HepG2 (cell line): Measurements from ENCODE around the gene ZNF575. TPM values are rescaled to one million over a fixed set of nuclear protein-coding genes. Genes with fewer than 3 reads are reported as not detected.

Source experiments
- ASH2L ChIP-seq: fragments of 300-600, 200-600 bp; sonication (generic); IDR thresholded peaks from 2 replicates; pipeline ENCODE4 v1.7.0; 2017; ENCODE audit warnings: low read depth, mild to moderate bottlenecking, moderate library complexity, mixed read lengths, low read length; ENCODE audit not compliant: insufficient read length
- ELF4 ChIP-seq: sonication (generic); formaldehyde crosslinking; IDR thresholded peaks from 2 replicates; pipeline ENCODE4 v1.5.0; 2020; ENCODE audit warnings: missing genetic modification reagents, mild to moderate bottlenecking, moderate library complexity, borderline replicate concordance
- ETV6 ChIP-seq: sonication (generic); formaldehyde crosslinking; conservative IDR thresholded peaks from 2 replicates; pipeline ENCODE4 v1.4.0; 2020; ENCODE audit warnings: missing genetic modification reagents
- FOXC1 ChIP-seq: sonication (generic); formaldehyde crosslinking; IDR thresholded peaks from 2 replicates; pipeline ENCODE4 v1.8.0; 2022; ENCODE audit warnings: mild to moderate bottlenecking, missing genetic modification reagents, borderline replicate concordance
- HOXA3 ChIP-seq: sonication (generic); formaldehyde crosslinking; IDR thresholded peaks from 2 replicates; pipeline ENCODE4 v1.5.0; 2020; ENCODE audit warnings: missing genetic modification reagents
- IKZF5 ChIP-seq: IDR thresholded peaks from 2 replicates; pipeline ENCODE4 v1.6.1; 2018; ENCODE audit warnings: missing genetic modification reagents, mild to moderate bottlenecking, missing compliant biosample characterization
- NONO ChIP-seq, 2 experiments: fragments of 450-650 bp in 1 of 2; sonication (generic) in 1 of 2; formaldehyde crosslinking in 1 of 2; IDR thresholded peaks in 1 of 2; conservative IDR thresholded peaks in 1 of 2; 2 replicates each; pipeline versions ENCODE4 v1.6.1 to v1.8.0; 2017 to 2022; ENCODE audit warnings: mild to moderate bottlenecking in 1 of 2, missing genetic modification reagents in 1 of 2, moderate library complexity in 1 of 2
- PHF8 ChIP-seq: sonication (generic); formaldehyde crosslinking; IDR thresholded peaks from 2 replicates; pipeline ENCODE4 v1.5.0; 2020; ENCODE audit warnings: missing genetic modification reagents
- POGZ ChIP-seq: sonication (generic); formaldehyde crosslinking; IDR thresholded peaks from 2 replicates; pipeline ENCODE4 v1.4.0; 2020; ENCODE audit warnings: mild to moderate bottlenecking, missing genetic modification reagents
- POLR2A ChIP-seq, 2 experiments: IDR thresholded peaks; 2 replicates each; pipeline ENCODE4 v1.6.1; 2011; ENCODE audit warnings: low read depth in 2 of 2, low read length in 2 of 2, mild to moderate bottlenecking in 1 of 2, moderate library complexity in 1 of 2; ENCODE audit not compliant: insufficient read depth in 1 of 2
- REL ChIP-seq: sonication (generic); formaldehyde crosslinking; conservative IDR thresholded peaks from 2 replicates; pipeline ENCODE4 v1.8.0; 2022; ENCODE audit warnings: mild to moderate bottlenecking, missing genetic modification reagents, moderate library complexity
- SAP130 ChIP-seq: IDR thresholded peaks from 2 replicates; pipeline ENCODE4 v1.6.1; 2016; ENCODE audit warnings: low read depth
- SCMH1 ChIP-seq: sonication (generic); formaldehyde crosslinking; IDR thresholded peaks from 2 replicates; pipeline ENCODE4 v1.9.0; 2021; ENCODE audit warnings: missing genetic modification reagents, mild to moderate bottlenecking, borderline replicate concordance
- SNAPC5 ChIP-seq: sonication (generic); formaldehyde crosslinking; IDR thresholded peaks from 2 replicates; pipeline ENCODE4 v1.8.1; 2023; ENCODE audit warnings: mild to moderate bottlenecking, missing genetic modification reagents, borderline replicate concordance
- TARDBP ChIP-seq: sonication (generic); formaldehyde crosslinking; IDR thresholded peaks from 2 replicates; pipeline ENCODE4 v1.8.0; 2022; ENCODE audit warnings: mild to moderate bottlenecking, missing genetic modification reagents
- ZKSCAN8 ChIP-seq: IDR thresholded peaks from 2 replicates; pipeline ENCODE4 v1.6.1; 2016; ENCODE audit warnings: borderline replicate concordance, missing genetic modification reagents, missing compliant biosample characterization
- ZNF10 ChIP-seq: sonication (generic); formaldehyde crosslinking; IDR thresholded peaks from 2 replicates; pipeline ENCODE4 v1.4.0; 2020; ENCODE audit warnings: mild to moderate bottlenecking, low read depth, missing genetic modification reagents, borderline replicate concordance
- ZNF160 ChIP-seq: sonication (generic); formaldehyde crosslinking; IDR thresholded peaks from 2 replicates; pipeline ENCODE4 v1.8.0; 2022; ENCODE audit warnings: mild to moderate bottlenecking, inconsistent platforms, missing genetic modification reagents
- ZNF354B ChIP-seq: sonication (generic); formaldehyde crosslinking; IDR thresholded peaks from 2 replicates; pipeline ENCODE4 v1.8.0; 2022; ENCODE audit warnings: mild to moderate bottlenecking, missing genetic modification reagents
- ZNF430 ChIP-seq: sonication (generic); formaldehyde crosslinking; IDR thresholded peaks from 2 replicates; pipeline ENCODE4 v1.9.0; 2021; ENCODE audit warnings: mild to moderate bottlenecking, missing genetic modification reagents
- ZNF563 ChIP-seq: sonication (generic); formaldehyde crosslinking; IDR thresholded peaks from 2 replicates; pipeline ENCODE4 v1.8.0; 2022; ENCODE audit warnings: mild to moderate bottlenecking, moderate library complexity, missing genetic modification reagents
- ZZZ3 ChIP-seq: sonication (generic); formaldehyde crosslinking; IDR thresholded peaks from 2 replicates; pipeline ENCODE4 v1.4.0; 2020; ENCODE audit warnings: missing genetic modification reagents, mild to moderate bottlenecking, borderline replicate concordance
- polyA plus RNA-seq, 8 experiments: library from polyadenylated mRNA; depleted of rRNA in 3 of 8; stranded (reverse) in 7 of 8; unstranded in 1 of 8; fragments of >200 nt; fragmentation: Illumina TruSeq in 4 of 8; extraction: Trizol in 4 of 8; gene quantifications; 2 replicates each; pipeline versions ENCODE4 v1.2.1 to v1.2.3, GENCODE V29; 2011 to 2016; ENCODE audit warnings: low read depth in 4 of 8, missing spikeins in 1 of 8, mixed read lengths in 1 of 8; ENCODE audit not compliant: insufficient read depth in 1 of 8
- total RNA-seq, 5 experiments: library from RNA; depleted of rRNA; stranded (reverse); fragments of >200 nt; fragmentation: Illumina TruSeq; extraction: Trizol; gene quantifications; 2 replicates each; pipeline ENCODE4 v1.2.3, GENCODE V29; 2016; ENCODE audit warnings: low read depth in 1 of 5
- TF ChIP-seq, protein P1 (sequence below): sonication (generic); formaldehyde crosslinking; IDR thresholded peaks from 2 replicates; pipeline ENCODE4 v1.5.0; 2020; ENCODE audit warnings: missing genetic modification reagents
- TF ChIP-seq, protein P2 (sequence below): sonication (generic); formaldehyde crosslinking; IDR thresholded peaks from 2 replicates; pipeline ENCODE4 v1.5.0; 2020; ENCODE audit warnings: missing genetic modification reagents

Gene ZNF575
- total and polyA plus RNA-seq, 2 of the 13 experiments (the other 11 are each of a cell fraction or from before 2014, with no cell fraction given) = 0.17 to 0.27 TPM

DNA sequence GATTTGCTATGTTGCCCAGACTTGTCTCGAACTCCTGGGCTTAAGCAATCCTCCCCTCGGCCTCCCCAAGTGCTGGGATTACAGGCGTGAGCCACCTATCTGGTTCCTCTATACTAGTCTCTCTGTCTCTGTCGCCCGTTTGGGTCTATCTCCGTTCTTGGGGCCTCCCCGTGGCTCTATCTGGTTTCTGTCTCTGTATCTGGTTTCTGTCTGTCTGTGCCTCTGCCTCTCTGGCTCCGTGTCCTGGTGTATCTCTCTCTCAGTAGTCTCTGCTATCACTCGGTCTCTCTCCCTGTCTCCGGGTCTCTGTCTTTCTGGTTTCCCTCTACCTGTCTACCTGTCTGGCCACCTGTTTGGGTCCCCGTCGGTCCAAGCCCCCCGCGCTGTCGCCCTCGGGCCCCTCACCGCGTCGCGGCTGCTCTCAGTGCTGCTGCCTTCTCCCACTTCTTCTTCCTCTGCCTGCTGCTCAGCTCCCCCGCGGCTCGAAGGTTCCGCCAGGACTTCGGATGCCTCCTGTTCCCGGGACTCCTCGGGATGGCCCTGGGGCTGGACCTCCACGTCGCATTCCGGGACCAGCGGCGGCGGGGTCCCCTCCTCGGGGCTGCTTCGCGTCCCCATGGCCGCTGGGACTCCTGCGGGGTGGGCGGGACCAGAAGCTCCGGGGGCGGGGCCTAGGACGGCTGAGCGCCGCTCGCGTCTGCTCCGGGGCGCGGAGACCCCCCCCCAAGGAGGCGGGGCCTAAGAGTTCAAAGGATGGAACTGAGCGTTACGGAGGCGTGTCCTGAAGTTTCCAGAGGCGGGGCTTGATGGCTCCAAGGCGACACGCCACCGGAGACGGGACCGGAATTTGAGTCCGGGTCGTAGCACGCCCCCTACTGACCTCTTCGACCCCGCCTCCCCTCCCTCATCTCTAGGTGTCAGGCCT is 29.2 kb upstream of the ZNF575 start (continued):
- TF ChIP-seq ZZZ3 = 0 out of 2 replicates have a peak, but pooled peaks have one; percentile 20
- TF ChIP-seq REL (CRISPR knock-in tag) = no peak
- TF ChIP-seq ZKSCAN8 (CRISPR knock-in tag) = no peak
- TF ChIP-seq NONO (IDR thresholded peaks at IDR 0.05) = no peak
- TF ChIP-seq NONO (CRISPR knock-in tag; conservative IDR thresholded peaks at IDR 0.05) = no peak
- peak; percentile 46 to 73; a peak in 3 of 4 replicates for TF ChIP-seq POLR2A (IDR thresholded peaks at IDR 0.05; ENCODE audit: insufficient read depth in 1 of 2, low read depth in 2 of 2, low read length in 2 of 2)
- TF ChIP-seq HOXA3 (CRISPR knock-in tag) = no peak
- no peak for TF ChIP-seq SNAPC5
- TF ChIP-seq ETV6 (CRISPR knock-in tag) = peak; percentile 71; the same call in 1 of the 2 replicates
- peak; percentile 32 for TF ChIP-seq IKZF5 (CRISPR knock-in tag)
- no peak for TF ChIP-seq ASH2L
- no peak for TF ChIP-seq ZNF10
- TF ChIP-seq PHF8 (CRISPR knock-in tag) = peak; percentile 74
- no peak; the same call in 1 of the 2 replicates for TF ChIP-seq POGZ (CRISPR knock-in tag)
- TF ChIP-seq, protein P1, sequence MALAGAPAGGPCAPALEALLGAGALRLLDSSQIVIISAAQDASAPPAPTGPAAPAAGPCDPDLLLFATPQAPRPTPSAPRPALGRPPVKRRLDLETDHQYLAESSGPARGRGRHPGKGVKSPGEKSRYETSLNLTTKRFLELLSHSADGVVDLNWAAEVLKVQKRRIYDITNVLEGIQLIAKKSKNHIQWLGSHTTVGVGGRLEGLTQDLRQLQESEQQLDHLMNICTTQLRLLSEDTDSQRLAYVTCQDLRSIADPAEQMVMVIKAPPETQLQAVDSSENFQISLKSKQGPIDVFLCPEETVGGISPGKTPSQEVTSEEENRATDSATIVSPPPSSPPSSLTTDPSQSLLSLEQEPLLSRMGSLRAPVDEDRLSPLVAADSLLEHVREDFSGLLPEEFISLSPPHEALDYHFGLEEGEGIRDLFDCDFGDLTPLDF (CRISPR knock-in tag) = 0 out of 2 replicates have a peak, but pooled peaks have one; percentile 19
- TF ChIP-seq, protein P2, sequence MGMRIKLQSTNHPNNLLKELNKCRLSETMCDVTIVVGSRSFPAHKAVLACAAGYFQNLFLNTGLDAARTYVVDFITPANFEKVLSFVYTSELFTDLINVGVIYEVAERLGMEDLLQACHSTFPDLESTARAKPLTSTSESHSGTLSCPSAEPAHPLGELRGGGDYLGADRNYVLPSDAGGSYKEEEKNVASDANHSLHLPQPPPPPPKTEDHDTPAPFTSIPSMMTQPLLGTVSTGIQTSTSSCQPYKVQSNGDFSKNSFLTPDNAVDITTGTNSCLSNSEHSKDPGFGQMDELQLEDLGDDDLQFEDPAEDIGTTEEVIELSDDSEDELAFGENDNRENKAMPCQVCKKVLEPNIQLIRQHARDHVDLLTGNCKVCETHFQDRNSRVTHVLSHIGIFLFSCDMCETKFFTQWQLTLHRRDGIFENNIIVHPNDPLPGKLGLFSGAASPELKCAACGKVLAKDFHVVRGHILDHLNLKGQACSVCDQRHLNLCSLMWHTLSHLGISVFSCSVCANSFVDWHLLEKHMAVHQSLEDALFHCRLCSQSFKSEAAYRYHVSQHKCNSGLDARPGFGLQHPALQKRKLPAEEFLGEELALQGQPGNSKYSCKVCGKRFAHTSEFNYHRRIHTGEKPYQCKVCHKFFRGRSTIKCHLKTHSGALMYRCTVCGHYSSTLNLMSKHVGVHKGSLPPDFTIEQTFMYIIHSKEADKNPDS (CRISPR knock-in tag) = no peak
- no peak for TF ChIP-seq FOXC1 (CRISPR knock-in tag)
- TF ChIP-seq SCMH1 (CRISPR knock-in tag) = no peak
- TF ChIP-seq ZNF430 (CRISPR knock-in tag) = 0 out of 2 replicates have a peak, but pooled peaks have one; percentile 42
- TF ChIP-seq TARDBP (CRISPR knock-in tag) = no peak
- TF ChIP-seq ZNF160 (CRISPR knock-in tag) = no peak
- TF ChIP-seq ZNF354B (CRISPR knock-in tag) = no peak
- no peak for TF ChIP-seq ELF4 (CRISPR knock-in tag)
- peak; percentile 71 for TF ChIP-seq SAP130 (CRISPR knock-in tag)
- TF ChIP-seq ZNF563 (CRISPR knock-in tag) = 0 out of 2 replicates have a peak, but pooled peaks have one; percentile 48
